Measurements from ENCODE around the gene CD83.

CD83 gene

DNA sequence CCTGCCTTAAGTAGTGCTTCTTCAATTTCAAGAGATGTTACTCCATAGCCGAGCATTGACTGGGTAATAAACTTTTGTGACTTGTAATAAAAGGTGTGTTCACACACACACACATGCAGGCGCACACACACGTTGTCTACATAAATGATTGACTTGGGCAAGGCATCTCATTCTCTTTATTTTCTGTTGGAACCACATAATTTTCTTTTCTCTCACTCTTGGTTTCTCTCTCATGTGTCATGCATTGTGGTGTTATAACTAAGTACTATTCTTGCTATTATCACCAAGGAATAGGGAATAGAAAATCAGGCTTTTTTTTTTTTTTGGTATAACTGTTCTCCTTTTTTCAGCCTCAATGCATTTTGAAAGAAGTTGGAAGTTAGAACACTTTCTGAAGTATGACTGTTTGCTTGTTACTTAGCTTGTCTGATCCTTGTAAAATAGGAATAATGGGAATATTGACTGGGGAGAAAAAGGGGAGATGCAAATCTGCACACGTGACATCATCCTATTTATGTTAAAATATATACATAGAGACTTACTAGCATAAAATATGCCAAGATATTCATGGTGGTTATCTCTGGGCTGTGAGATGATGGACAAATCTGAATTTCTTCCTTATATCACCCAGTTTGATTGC is 26.1 kb upstream of the CD83 start:
- DNase-seq (ENCODE audit: low read depth) = no peak
- TF ChIP-seq, protein P1, sequence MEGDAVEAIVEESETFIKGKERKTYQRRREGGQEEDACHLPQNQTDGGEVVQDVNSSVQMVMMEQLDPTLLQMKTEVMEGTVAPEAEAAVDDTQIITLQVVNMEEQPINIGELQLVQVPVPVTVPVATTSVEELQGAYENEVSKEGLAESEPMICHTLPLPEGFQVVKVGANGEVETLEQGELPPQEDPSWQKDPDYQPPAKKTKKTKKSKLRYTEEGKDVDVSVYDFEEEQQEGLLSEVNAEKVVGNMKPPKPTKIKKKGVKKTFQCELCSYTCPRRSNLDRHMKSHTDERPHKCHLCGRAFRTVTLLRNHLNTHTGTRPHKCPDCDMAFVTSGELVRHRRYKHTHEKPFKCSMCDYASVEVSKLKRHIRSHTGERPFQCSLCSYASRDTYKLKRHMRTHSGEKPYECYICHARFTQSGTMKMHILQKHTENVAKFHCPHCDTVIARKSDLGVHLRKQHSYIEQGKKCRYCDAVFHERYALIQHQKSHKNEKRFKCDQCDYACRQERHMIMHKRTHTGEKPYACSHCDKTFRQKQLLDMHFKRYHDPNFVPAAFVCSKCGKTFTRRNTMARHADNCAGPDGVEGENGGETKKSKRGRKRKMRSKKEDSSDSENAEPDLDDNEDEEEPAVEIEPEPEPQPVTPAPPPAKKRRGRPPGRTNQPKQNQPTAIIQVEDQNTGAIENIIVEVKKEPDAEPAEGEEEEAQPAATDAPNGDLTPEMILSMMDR (IDR thresholded peaks at IDR 0.05; ENCODE audit: low read depth, low read length, missing control alignments) = no peak
- H3K4me3 ChIP-seq (ENCODE audit: low read depth, low read length) = no peak overlapping the region

DNA sequence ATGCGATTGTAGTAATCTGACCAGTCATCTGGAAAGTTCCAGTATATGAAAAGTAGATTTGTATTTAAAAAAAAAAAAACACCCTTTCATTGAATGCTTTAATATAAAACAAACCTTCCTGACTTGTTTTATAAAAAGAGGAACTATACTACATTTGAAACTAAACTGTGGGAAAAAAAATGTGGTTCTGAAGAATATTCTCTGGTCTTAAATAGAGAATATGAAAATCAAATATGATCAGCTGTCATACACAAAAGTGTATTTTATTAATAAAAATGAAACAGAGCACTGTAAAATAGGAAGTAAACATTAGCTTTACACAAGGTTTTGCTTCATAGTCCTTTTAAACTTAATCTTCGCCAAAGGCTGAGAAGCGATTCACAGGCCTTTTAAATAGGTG is 25.3 kb upstream of the CD83 start:
- TF ChIP-seq, protein P1 (IDR thresholded peaks at IDR 0.05; ENCODE audit: low read depth, low read length, missing control alignments) = no peak
- DNase-seq (ENCODE audit: low read depth) = no peak
- H3K4me3 ChIP-seq (ENCODE audit: low read depth, low read length) = no peak overlapping the region

DNA sequence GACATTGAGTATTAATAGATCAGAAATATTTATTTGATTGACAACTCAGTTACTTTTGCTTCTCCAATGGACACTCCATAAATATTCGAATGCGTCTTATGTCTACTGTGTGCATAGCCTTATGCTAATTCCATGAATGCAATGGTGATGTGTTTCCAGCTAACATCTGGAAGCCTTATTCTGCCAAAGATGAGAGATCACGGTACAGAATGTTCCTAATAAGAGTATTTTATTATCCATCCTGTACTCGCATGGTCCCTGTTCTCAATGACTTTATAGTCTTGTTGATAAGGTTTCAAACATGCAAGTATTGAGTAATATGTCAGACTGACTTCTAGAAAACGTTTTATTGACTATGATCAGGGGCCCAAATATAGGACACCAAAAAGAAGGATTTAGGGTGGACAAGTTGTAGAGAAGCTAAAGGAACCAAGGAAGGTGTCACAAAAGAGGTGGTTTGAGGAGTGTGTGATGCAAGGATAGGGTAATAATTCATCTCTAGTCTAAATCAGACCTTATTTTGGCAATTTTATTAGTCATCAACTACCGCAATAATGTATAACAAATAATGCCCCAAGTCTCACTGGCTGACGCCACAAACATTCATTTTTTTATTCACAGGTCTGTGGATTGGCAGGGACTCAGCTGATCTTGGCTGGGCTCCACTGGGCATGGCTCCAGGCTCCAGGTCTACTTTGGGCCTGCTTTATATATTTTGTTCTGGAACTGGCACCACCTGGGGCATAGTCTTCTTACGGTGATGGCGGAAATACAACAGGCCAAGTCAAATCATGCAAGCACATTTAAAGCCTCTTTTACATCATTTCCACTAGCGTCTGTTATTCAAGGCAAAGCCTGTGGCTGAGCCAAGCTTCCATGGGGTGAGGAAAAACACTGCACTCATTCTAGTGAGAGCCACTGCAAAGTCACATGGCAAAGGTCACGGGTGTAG is 24.5 kb upstream of the CD83 start:
- no peak for DNase-seq (ENCODE audit: low read depth)
- TF ChIP-seq, protein P1 (IDR thresholded peaks at IDR 0.05; ENCODE audit: low read depth, low read length, missing control alignments) = no peak
- H3K4me3 ChIP-seq (ENCODE audit: low read depth, low read length) = no peak overlapping the region

DNA sequence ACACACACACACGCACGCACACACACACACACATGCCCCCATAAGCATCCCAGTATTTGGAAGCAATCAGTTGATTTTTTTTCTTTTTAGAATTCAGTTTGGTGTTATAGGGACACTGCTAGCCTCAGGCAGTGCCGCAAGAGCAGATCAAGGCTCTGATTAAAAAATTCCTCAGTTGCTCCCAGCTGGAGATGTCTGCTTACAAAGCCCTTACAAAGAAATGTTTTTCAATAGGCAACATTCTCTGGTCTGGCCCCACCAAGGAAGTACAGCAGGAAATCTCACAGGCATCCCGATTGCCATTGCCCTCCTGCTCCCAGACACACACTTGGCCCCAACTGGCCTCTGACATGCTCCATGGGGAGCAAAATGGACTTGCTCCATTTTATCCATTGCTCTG is 22.9 kb upstream of the CD83 start:
- TF ChIP-seq, protein P1 (IDR thresholded peaks at IDR 0.05; ENCODE audit: low read depth, low read length, missing control alignments) = no peak
- no peak overlapping the region for H3K4me3 ChIP-seq (ENCODE audit: low read depth, low read length)
- DNase-seq (ENCODE audit: low read depth) = no peak

DNA sequence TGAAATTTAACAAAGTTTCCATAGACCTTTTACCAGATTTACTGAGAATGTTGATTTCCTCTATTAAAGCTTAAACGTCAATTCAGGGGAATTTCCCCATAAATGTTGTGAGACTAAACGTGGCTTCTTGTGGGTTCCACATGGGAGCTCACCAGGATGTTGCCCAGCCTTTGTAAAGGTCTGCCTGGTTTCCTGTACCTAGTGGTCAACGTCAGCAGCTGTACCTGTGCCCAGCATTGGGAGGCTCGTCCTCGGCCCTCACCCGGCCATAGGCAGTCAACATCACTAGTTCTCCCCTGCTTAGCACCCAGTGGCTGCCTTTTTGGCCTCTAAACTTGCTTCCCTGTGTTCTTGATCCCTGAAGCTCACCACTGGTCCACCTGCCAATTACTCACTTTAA is 22.1 kb upstream of the CD83 start:
- TF ChIP-seq, protein P1 (IDR thresholded peaks at IDR 0.05; ENCODE audit: low read depth, low read length, missing control alignments) = no peak
- H3K4me3 ChIP-seq (ENCODE audit: low read depth, low read length) = no peak overlapping the region
- no peak for DNase-seq (ENCODE audit: low read depth)

DNA sequence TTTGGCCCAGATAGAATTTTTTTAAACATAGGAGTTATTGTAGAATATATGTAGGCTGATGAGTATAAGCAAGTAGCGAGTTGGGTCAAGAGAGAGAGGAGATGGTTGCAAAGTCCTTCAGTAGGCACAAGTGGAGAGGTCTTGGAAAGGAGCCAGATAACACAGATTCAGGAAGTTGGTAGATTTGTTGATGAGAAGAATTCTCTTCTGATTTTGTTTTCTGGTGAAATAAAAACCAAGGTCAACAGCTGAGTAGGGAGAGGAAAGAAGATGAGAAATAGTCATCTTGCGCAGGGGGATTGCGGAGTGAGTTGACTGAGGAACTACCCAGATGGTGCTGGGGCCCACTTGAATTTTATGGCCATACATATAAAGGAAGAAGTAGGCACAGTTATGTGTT is 17.4 kb upstream of the CD83 start:
- H3K4me3 ChIP-seq (ENCODE audit: low read depth, low read length) = no peak overlapping the region
- TF ChIP-seq, protein P1 (IDR thresholded peaks at IDR 0.05; ENCODE audit: low read depth, low read length, missing control alignments) = no peak
- DNase-seq (ENCODE audit: low read depth) = no peak
